HG02678 (cell line): ENCODE results near the gene ESD.
"Not testable (repeated sequence)": the region's sequence is repeated elsewhere in the genome, so short reads cannot be mapped to it uniquely, and the experiment has no call there.

Experiments used
- ATAC-seq: cut with Tn5 transposase; IDR thresholded peaks from one replicate; pipeline ENCODE4 v1.9.1; 2021; ENCODE audit warnings: mild to moderate bottlenecking, moderate library complexity; ENCODE audit not compliant: unreplicated experiment

The ESD gene, protein sequence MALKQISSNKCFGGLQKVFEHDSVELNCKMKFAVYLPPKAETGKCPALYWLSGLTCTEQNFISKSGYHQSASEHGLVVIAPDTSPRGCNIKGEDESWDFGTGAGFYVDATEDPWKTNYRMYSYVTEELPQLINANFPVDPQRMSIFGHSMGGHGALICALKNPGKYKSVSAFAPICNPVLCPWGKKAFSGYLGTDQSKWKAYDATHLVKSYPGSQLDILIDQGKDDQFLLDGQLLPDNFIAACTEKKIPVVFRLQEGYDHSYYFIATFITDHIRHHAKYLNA

DNA sequence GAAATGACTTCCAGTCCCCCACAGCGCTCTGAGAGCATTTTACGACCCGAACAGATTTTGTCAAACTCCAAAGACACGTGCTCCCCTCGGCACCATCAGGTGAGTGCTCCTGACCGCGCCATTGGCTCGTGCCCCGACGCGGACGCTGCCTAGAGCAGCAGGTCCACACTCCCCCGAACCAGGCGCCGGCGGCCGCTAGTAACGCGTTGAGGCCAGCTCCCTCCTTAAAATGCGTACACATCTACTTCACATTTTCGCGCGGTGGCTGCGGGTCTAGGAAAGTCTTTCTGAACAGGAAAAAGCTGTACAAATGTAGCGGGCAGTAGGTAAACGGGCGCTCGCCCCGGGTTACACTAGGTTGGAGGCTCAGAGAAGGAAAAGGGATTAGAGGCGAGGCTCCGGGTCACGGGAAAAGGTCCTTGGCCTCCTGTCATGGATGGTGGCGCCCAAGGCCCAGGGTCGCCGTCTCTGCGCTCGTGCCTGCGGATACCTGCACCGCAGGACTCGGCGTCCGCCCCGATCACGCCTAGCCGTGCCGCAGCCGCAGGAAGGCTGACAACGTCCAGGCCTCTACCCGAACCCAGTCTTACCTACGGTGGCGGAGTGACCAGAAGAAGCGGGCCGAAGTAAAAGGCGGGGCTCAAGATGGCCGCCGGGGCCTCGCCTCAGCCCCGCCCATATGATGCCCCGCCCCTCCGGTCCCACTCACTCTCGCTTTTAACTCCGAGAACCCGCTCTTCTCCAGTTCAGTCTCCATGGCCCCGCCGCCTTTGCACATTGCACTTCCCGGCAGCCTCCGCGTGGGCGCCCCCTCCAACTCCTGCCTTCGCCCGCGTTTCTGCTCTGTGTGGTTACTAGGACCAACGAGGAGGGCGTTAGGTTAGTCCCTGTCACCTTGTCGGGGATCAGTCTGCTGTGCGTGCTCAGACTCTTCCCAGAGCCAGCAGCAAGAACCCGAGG, at the start of gene ESD:
TSS of gene ESD (minus strand) at position 647 of the 960 bp plus-strand sequence. CDS start 5,748 bp downstream, outside the sequence.
- ATAC-seq: peak; percentile 90

GRCh38 chr13:46846726-46847125, 49.8 kb upstream of the ESD start:
- no peak for ATAC-seq

- no peak for ATAC-seq
Observed at GRCh38 chr13:46845146-46845545, 48.2 kb upstream of the ESD start.

DNA sequence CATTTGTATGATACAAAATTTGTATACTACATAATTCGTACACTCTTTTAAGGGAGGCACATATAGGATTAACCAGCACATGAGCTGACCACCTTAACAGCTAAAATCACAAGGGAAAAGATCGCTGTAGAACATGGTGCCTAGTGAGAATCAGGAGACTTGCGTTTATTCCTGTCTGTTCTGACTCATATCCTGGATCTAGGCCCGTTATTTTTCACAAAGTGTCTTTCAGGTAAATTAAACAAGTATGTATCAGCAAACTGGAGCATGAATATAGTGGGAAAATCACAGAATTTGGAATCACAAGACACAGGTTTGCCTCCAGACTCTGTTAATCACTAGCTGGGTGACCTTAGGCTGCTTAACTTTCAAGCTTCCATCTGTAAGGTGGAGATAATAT, 47.5 kb upstream of the ESD start:
- no peak for ATAC-seq

GRCh38 chr13:46839399-46839798, 42.4 kb upstream of the ESD start:
- ATAC-seq: no peak

DNA sequence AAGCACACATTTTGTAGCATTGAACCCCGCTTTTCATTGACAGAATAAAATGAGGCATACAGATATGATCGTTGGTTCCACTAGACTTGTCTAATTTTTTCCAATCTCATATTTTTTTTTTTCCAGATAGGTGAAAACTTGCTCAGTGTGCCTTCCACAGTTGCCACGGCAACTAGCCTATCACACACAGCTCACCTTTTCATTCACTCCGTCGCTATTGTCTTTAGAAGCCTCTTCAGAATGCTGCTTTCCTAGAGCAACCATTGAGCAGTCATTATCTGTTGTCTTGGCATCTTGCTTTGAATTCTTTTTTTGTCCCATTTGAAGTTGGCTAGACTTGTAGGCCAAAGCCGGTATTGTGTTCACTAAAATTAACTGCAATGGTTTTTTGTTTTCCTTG, 37.7 kb upstream of the ESD start:
- no peak for ATAC-seq

DNA sequence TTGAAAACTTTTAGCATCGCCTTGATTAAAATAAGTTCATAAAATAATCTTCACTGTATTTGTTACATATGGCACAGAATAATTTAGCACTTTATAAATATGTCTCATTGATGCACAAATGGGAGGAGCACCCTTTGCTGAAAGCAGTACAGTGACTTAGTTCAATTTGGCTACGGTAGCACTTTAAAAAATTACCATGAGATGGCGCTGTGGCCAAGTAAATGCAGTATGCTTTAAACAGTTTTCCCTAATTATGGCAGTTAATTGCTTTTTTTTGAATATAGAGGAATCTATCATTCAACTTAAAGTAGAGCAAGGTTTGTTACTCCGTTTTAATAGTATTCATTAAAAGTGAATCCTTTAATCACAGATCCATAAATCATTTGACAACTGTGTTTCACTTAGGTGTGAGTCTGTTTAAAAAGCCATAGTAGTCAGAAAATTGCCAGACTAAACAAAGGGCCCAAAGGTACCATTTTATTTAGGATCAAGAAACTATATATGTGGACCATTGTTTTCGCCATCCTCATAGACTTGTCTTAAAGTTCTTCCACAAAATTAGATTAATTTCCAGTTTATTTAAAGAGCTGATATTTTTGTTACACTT, 34.7 kb upstream of the ESD start:
- no peak for ATAC-seq

DNA sequence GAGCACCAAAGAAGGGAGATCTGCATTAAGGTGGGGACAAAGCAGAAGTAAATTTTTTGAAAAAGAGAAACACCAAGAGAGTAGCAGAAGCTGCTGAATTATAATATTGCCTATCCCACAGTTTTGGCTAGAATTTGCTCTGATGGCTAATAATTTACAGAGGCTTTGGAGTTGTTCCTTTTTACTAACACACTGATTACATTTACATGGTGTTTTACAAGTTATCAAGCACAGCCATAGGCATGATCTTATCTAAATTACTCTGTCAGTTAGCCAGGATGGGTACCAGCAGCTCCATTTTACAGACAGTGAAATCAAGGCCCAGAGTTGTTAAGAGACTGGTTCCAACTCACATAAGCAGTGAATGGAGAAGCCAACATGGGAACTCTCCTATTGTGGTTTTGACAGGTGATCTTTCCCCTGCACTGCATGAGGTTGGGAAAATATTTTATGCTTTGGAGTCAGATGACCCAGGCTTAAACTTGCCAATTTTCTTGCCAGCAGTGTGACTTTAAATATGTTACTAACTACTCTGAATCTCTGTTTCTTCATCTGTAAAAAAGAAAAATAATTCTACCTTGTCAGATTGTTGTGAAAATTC, 33.5 kb upstream of the ESD start:
- no peak for ATAC-seq

DNA sequence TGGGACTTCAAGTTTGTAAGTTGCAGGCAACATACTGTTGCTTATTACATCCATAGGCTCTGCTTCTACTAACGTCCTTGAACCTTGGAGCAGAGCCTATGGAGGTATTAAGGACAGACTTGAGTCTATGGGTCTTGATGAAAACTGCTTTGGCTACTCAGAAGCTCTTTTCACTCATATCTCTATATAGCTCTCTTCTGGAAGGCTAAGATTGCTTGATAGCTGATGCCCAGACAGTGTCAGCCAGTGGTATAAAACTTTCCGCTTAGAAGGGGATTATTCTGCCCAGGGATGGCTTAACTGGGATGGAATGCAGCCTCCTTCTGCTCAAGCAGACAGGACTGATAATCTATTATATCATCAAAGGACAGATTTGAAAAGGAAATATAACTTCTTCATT, 25.6 kb upstream of the ESD start:
- ATAC-seq: no peak

DNA sequence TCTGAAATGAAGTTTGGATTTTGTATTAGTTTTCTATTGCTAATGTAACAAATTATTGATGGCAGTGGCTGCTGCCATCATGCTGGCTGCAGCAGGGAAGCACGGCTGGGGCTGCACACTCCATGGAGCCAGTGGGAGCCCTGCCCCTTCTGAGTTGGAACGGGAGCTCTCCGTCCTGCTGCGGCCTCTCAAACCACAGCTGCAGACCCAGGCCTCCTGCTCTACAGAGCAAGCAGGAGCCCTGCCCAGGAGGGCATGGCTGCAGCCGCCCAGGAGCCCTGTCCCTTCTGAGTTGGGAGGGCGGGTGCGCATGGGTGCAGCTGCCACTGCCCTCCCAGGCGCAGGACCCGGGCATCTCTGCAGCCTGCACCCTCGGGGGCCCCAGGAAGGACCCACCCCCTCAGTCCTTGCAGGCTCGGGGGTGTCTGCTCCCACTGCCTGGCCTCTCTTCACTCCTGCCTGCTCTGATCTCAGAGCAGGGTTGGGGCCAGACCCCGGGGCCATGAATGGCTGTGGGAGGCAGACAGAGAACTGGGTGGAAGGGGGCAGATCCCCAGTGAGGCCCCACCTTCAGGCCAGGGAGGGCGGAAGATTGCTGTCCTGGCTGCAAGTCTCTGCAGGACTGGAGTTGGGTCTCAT, 21.0 kb upstream of the ESD start:
- ATAC-seq: no peak

DNA sequence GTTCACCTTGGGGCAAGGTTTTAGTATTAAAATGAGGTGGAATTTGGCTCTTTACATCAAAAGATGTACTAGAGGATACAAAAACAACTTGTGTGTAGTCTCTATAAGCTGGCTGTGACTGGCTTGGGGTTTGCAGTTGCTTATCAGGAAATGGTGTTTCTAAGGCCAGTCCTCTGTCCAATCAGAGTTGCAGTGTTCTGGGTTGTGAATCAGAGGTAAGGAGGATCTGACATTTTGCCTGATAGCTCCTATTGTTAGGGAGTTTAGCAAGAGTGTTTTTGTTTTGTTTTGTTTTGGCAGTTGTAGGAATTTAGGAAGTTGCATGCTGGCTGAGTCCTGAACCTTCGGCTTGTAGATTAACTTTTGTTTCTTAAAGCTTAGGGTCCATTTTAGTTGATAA, 20.1 kb upstream of the ESD start:
- ATAC-seq: no peak

- no peak for ATAC-seq
Observed at GRCh38 chr13:46816371-46816770, 19.4 kb upstream of the ESD start.

GRCh38 chr13:46812301-46812797, 15.4 kb upstream of the ESD start:
- ATAC-seq: no peak

- no peak for ATAC-seq
Observed at GRCh38 chr13:46810440-46810839, 13.5 kb upstream of the ESD start.

- ATAC-seq: not testable (repeated sequence)
Observed at GRCh38 chr13:46804921-46805320, 8.0 kb upstream of the ESD start.

- ATAC-seq: no peak
Observed at GRCh38 chr13:46804391-46804815, 7.4 kb upstream of the ESD start.

DNA sequence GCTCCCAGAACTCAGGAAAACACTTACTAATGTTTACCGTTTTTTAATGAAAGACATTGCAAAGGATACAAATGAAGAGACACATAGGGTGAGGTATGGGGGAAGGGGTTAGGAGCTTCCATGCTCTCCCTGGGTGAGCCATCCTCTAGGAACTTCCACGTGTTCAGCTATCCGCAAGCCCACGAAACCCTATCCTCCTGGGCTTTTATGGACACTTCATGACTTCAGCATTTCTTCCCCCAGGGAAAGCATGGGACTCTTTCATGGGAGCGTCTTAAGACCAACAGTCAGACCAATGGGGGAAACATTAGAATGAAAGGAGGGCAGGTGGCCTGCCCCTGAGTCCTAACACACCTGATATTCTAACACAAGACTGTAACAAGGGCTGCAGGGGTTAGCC, 6.6 kb upstream of the ESD start:
- no peak for ATAC-seq

DNA sequence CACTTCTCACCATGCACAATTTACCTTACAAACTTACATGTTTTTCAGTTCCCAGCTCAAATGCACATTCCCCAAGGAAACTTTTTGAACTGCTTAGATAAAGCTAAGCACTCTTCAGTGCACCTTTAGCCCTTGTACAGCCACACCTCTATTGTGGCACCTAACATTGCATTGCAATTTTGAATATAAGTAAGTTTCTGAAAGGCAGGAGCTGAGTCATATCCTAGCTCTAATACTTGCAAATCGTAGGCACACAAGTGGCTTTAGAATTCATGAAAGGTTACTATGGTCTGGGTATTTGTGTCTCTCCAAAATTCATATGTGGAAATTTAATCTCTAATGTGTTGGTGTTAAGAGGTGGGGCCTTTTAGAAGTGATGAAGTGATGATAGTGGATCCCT, 4.9 kb upstream of the ESD start:
- ATAC-seq: no peak

GRCh38 chr13:46799139-46799538, 2.2 kb upstream of the ESD start:
- no peak for ATAC-seq

DNA sequence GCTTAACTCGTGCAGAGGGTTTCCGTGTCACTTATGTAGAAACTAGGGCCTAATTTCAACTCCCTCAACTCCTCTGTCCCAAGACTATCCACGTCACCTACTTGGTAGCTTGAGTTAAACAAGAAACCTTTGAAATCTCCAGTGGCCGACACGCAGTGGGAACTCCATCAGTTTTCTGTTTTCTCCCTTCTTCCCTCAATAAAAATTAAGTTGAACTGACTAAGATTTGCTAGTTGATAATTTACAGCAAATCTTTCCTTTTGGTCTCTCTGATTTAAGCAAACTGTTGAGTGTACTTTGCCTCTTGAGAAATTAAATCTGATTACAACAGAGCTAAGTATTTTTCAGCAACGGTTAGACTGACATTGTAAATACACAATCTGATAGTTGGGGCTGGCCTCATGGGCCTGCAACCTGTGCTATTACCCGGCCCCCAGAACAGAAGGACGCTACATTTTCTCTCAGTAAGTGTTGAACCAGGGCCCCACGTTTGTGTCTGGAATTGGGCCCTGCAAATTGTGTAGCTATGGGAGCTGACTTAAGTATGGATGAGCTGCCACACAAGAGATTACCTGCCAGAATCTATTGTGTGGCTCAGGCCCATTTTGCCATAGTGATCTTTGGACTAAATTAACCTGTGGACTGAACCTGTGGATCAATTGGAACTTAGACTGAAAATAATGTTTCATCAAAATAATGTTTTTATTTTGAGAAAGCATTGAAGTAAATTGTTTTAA, 708 bp upstream of the ESD start:
- no peak for ATAC-seq
